SK-N-SH (cell line): ENCODE measurements around the gene CHRND. TPM values are rescaled to one million over a fixed set of nuclear protein-coding genes. Genes with fewer than 3 reads are reported as not detected.

ENCODE experiments used
- CTCF ChIA-PET: fragments of 300-600, 350-600 bp; formaldehyde crosslinking; extraction: SDS; loops from one replicate; lab custom pipeline; 2021; lab: Yijun Ruan, JAX
- POLR2A ChIA-PET: fragments of 350-600 bp; sonication (Branson Sonifier 250); formaldehyde crosslinking; extraction: SDS; loops from one replicate; lab custom pipeline; 2020; ENCODE audit warnings: antibody characterized with exemption, inconsistent platforms; lab: Yijun Ruan, JAX
- DNase-seq: peaks from one replicate; pipeline ENCODE4 v3.0.0; 2012
- H2AFZ ChIP-seq: fragments of 200-600 bp; sonication (generic); 2 replicates; pipeline ENCODE4 v1.8.1; 2016; ENCODE audit warnings: antibody characterized with exemption, mild to moderate bottlenecking, low read depth
- H3F3A ChIP-seq: fragments of 200-600 bp; sonication (generic); replicated peaks from 2 replicates; pipeline ENCODE3; 2016; ENCODE audit warnings: antibody characterized with exemption, mild to moderate bottlenecking; ENCODE audit not compliant: insufficient read depth
- H3K27ac ChIP-seq, 2 experiments: fragments of 200-500 bp in 1 of 2; fragments of 200-600 bp in 1 of 2; sonication (Bioruptor generic) in 1 of 2; sonication (generic), shearing (Covaris generic) in 1 of 2; 2 replicates each; pipeline versions ENCODE4 v1.5.1 to v1.6.1; 2014 to 2016; ENCODE audit warnings: low read depth in 2 of 2, inconsistent platforms in 1 of 2, low read length in 1 of 2, mild to moderate bottlenecking in 1 of 2, mixed read lengths in 1 of 2
- H3K27me3 ChIP-seq: fragments of 200-600 bp; sonication (generic), shearing (Covaris generic); 2 replicates; pipeline ENCODE4 v1.6.1; 2016; ENCODE audit warnings: mixed run types; ENCODE audit not compliant: insufficient read depth
- H3K36me3 ChIP-seq, 2 experiments: fragments of 200-500 bp in 1 of 2; fragments of 200-600 bp in 1 of 2; sonication (Bioruptor generic) in 1 of 2; sonication (generic) in 1 of 2; replicated peaks in 1 of 2; 2 replicates each; pipeline versions ENCODE3 to v1.5.1; 2014 to 2016; ENCODE audit warnings: low read length in 1 of 2, mild to moderate bottlenecking in 1 of 2; ENCODE audit not compliant: insufficient read depth in 2 of 2, control insufficient read depth in 1 of 2
- H3K4me1 ChIP-seq, 2 experiments: fragments of 200-500 bp in 1 of 2; fragments of 200-600 bp in 1 of 2; sonication (Bioruptor generic) in 1 of 2; sonication (generic), shearing (Covaris generic) in 1 of 2; 2 replicates each; pipeline versions ENCODE4 v1.5.1 to v1.6.1; 2014 to 2016; ENCODE audit warnings: low read depth in 1 of 2, low read length in 1 of 2, mixed run types in 1 of 2; ENCODE audit not compliant: insufficient read depth in 2 of 2, control insufficient read depth in 1 of 2
- H3K4me2 ChIP-seq: fragments of 200-600 bp; sonication (generic), shearing (Covaris generic); 2 replicates; pipeline ENCODE4 v1.6.1; 2017; ENCODE audit warnings: mixed run types
- H3K4me3 ChIP-seq, 2 experiments: fragments of 200-500 bp in 1 of 2; fragments of 200-600 bp in 1 of 2; sonication (Bioruptor generic) in 1 of 2; sonication (generic), shearing (Covaris generic) in 1 of 2; 2 replicates each; pipeline versions ENCODE4 v1.5.1 to v1.8.1; 2014 to 2016; ENCODE audit warnings: low read depth in 2 of 2, inconsistent platforms in 1 of 2, low read length in 1 of 2, mild to moderate bottlenecking in 1 of 2, mixed read lengths in 1 of 2, moderate library complexity in 1 of 2
- H3K79me2 ChIP-seq: fragments of 200-600 bp; sonication (generic); 2 replicates; pipeline ENCODE4 v1.8.1; 2017; ENCODE audit warnings: mild to moderate bottlenecking; ENCODE audit not compliant: insufficient read depth
- H3K9ac ChIP-seq: fragments of 200-600 bp; sonication (generic); 2 replicates; pipeline ENCODE4 v1.6.1; 2017; ENCODE audit warnings: mixed run types
- H3K9me2 ChIP-seq: fragments of 200-600 bp; sonication (generic); 2 replicates; pipeline ENCODE4 v1.6.1; 2017; ENCODE audit warnings: mixed run types
- H3K9me3 ChIP-seq: fragments of 200-600 bp; sonication (generic); 2 replicates; pipeline ENCODE4 v1.6.1; 2017; ENCODE audit warnings: mixed run types, mild to moderate bottlenecking, moderate library complexity
- H4K20me1 ChIP-seq: fragments of 200-600 bp; sonication (generic); 2 replicates; pipeline ENCODE4 v1.6.1; 2017; ENCODE audit warnings: mild to moderate bottlenecking, mixed run types; ENCODE audit not compliant: insufficient read depth
- CTCF ChIP-seq: fragments of 200-600 bp; sonication (generic); IDR thresholded peaks from 2 replicates; pipeline ENCODE4 v1.6.1; 2017; ENCODE audit warnings: antibody characterized with exemption, mild to moderate bottlenecking, moderate library complexity
- FOXJ3 ChIP-seq: sonication (generic); formaldehyde crosslinking; IDR thresholded peaks from 2 replicates; pipeline ENCODE4 v1.5.1; 2020; ENCODE audit warnings: mild to moderate bottlenecking, missing genetic modification reagents
- IRF3 ChIP-seq: fragments of 150-350 bp; IDR thresholded peaks from 2 replicates; pipeline ENCODE4 v1.6.1; 2016; ENCODE audit warnings: mild to moderate bottlenecking, low read depth, low read length
- MEF2A ChIP-seq: IDR thresholded peaks from 2 replicates; pipeline ENCODE4 v1.4.0; 2012; ENCODE audit warnings: low read depth, borderline replicate concordance
- PBX3 ChIP-seq: IDR thresholded peaks from 2 replicates; pipeline ENCODE4; 2012
- RFX5 ChIP-seq: IDR thresholded peaks from 2 replicates; pipeline ENCODE4 v1.6.1; 2012; ENCODE audit warnings: mild to moderate bottlenecking, improper control_type of control experiment, low read length
- RXRA ChIP-seq: IDR thresholded peaks from 2 replicates; pipeline ENCODE4 v1.4.0; 2012; ENCODE audit warnings: low read depth, mild to moderate bottlenecking, borderline replicate concordance
- SMC3 ChIP-seq: IDR thresholded peaks from 2 replicates; pipeline ENCODE4 v1.6.1; 2012; ENCODE audit warnings: low read depth, low read length, improper control_type of control experiment
- WGBS: methylation state at CpG from one replicate; pipeline ENCODE4 v1.1.6; 2017; ENCODE audit warnings: low lambda C conversion rate; 5-methylcytosine and 5-hydroxymethylcytosine counted together
- polyA plus RNA-seq, 3 experiments: library from polyadenylated mRNA; depleted of rRNA; stranded (reverse); fragments of >200 nt; gene quantifications; 2 replicates each; pipeline ENCODE4 v1.2.3, GENCODE V29; 2012

Gene CHRND
- polyA plus RNA-seq, 1 of the 3 experiments (the other 2 are of a cell fraction), result 0.12 TPM

GRCh38 chr2:232491139-232491780, 34.7 kb upstream of the CHRND start:
- no peak for TF ChIP-seq MEF2A
- CTCF ChIA-PET, result interaction anchor here (1.4 kb wide), 1 partner anchor 52 kb away, joined by 3 read pairs; no protein-coding TSS in a partner anchor

GRCh38 chr2:232492236-232492848, 33.6 kb upstream of the CHRND start:
- Histone ChIP-seq H3K36me3 (no peaks in the 10 kb centered on the region), H3K79me2 (no peaks in the 10 kb centered on the region), H2AFZ (no peak overlapping the region), H3K4me1 (peaks cover 0 to 15% of the 10 kb centered on the region in 2 experiments; a peak in 1 of 4 replicates), H3K27me3 (0 out of 2 replicates have a peak, but pooled peaks cover 1% of the 10 kb centered on the region), H3K4me2 (no peak overlapping the region), H3K9ac (no peak overlapping the region), H3K9me2 (no peaks in the 10 kb centered on the region), H4K20me1 (no peaks in the 10 kb centered on the region), H3F3A (no peaks in the 10 kb centered on the region), H3K27ac (no peak overlapping the region), H3K9me3 (no peaks in the 10 kb centered on the region), H3K4me3 (no peak overlapping the region)
- ChIA-PET CTCF (interaction anchor here (2.9 kb wide), 1 partner anchor 29 kb away, joined by 17 read pairs; no protein-coding TSS in a partner anchor), POLR2A (no interaction called here)
- DNase-seq, result no peak
- no peak for TF ChIP-seq FOXJ3 (CRISPR knock-in tag)
- TF ChIP-seq PBX3, result no peak
- no peak for TF ChIP-seq RXRA
- TF ChIP-seq IRF3, result no peak
- TF ChIP-seq CTCF, result no peak
- no peak for TF ChIP-seq SMC3
- no peak for TF ChIP-seq RFX5
- WGBS, result 55% methylated on average over 8 of the region's 8 CpGs

More at GRCh38 chr2:232491139-232491780, 34.7 kb upstream of the CHRND start:
- H3K9ac ChIP-seq, result no peak overlapping the region
- no peaks in the 10 kb centered on the region for H3K9me2 ChIP-seq
- no peaks in the 10 kb centered on the region for H3F3A ChIP-seq
- POLR2A ChIA-PET, result no interaction called here
- no peaks in the 10 kb centered on the region for H3K36me3 ChIP-seq
- 79% methylated on average over 12 of the region's 12 CpGs for WGBS
- H3K4me3 ChIP-seq, result no peak overlapping the region
- no peaks in the 10 kb centered on the region for H4K20me1 ChIP-seq
- peaks cover 0 to 4% of the 10 kb centered on the region in 2 experiments; a peak in 1 of 4 replicates for H3K4me1 ChIP-seq
- H2AFZ ChIP-seq, result no peak overlapping the region
- DNase-seq, result no peak
- no peaks in the 10 kb centered on the region for H3K79me2 ChIP-seq
- no peak overlapping the region for H3K27ac ChIP-seq
- H3K27me3 ChIP-seq, result peaks cover 11% of the 10 kb centered on the region; the same call in 1 of the 2 replicates
- H3K9me3 ChIP-seq, result no peaks in the 10 kb centered on the region
- H3K4me2 ChIP-seq, result no peak overlapping the region
